HG02970 (cell line): ENCODE data around the gene PATJ.
"Not testable (repeated sequence)": the region's sequence is repeated elsewhere in the genome, so short reads cannot be mapped to it uniquely, and the experiment has no call there.

Experiments used
- ATAC-seq: cut with Tn5 transposase; IDR thresholded peaks from one replicate; pipeline ENCODE4 v1.9.1; 2021; ENCODE audit warnings: mild to moderate bottlenecking, moderate library complexity, moderate number of reproducible peaks; ENCODE audit not compliant: unreplicated experiment, low FRiP score

PATJ gene

GRCh38 chr1:62128745-62129144, 386.5 kb downstream of the PATJ start:
- ATAC-seq: no peak

GRCh38 chr1:62131093-62131725, 388.9 kb downstream of the PATJ start:
- no peak for ATAC-seq

- ATAC-seq: no peak
Observed at GRCh38 chr1:62138029-62138428, 395.7 kb downstream of the PATJ start.

- ATAC-seq: no peak
Observed at GRCh38 chr1:62139410-62139809, 397.1 kb downstream of the PATJ start.

- ATAC-seq: no peak
Observed at GRCh38 chr1:62140666-62141065, 398.4 kb downstream of the PATJ start.

GRCh38 chr1:62142496-62142895, 400.2 kb downstream of the PATJ start:
- no peak for ATAC-seq

- ATAC-seq: no peak
Observed at GRCh38 chr1:62144238-62144831, 402.1 kb downstream of the PATJ start.

GRCh38 chr1:62159940-62160348, 417.7 kb downstream of the PATJ start:
- ATAC-seq: no peak

- ATAC-seq: no peak
Observed at GRCh38 chr1:62161711-62162110, 419.4 kb downstream of the PATJ start.

GRCh38 chr1:62170380-62170779, 428.1 kb downstream of the PATJ start:
- ATAC-seq: not testable (repeated sequence)

- ATAC-seq: no peak
Observed at GRCh38 chr1:62175568-62176179, 433.4 kb downstream of the PATJ start.

GRCh38 chr1:62176597-62177312, 434.5 kb downstream of the PATJ start:
- ATAC-seq: no peak

- no peak for ATAC-seq
Observed at GRCh38 chr1:62177621-62178020, 435.3 kb downstream of the PATJ start.

GRCh38 chr1:62178372-62178771, 436.1 kb downstream of the PATJ start:
- ATAC-seq: no peak

- ATAC-seq: not testable (repeated sequence)
Observed at GRCh38 chr1:62180054-62180453, 437.8 kb downstream of the PATJ start.

- no peak for ATAC-seq
Observed at GRCh38 chr1:62180639-62181038, 438.4 kb downstream of the PATJ start.

GRCh38 chr1:62181532-62181931, 439.3 kb downstream of the PATJ start:
- ATAC-seq: no peak

GRCh38 chr1:62182157-62182556, 439.9 kb downstream of the PATJ start:
- not testable (repeated sequence) for ATAC-seq

GRCh38 chr1:62183164-62184020, 441.1 kb downstream of the PATJ start:
- ATAC-seq: not testable (repeated sequence)

GRCh38 chr1:62184336-62184735, 442.1 kb downstream of the PATJ start:
- no peak for ATAC-seq
